ENCODE measurements around the gene BNC2. TPM values are rescaled to one million over a fixed set of nuclear protein-coding genes. Genes with fewer than 3 reads are reported as not detected.

The BNC2 gene
- total and polyA plus RNA-seq, 2 of the 13 experiments (the other 11 are each of a cell fraction or from before 2014, with no cell fraction given), result not detected

DNA sequence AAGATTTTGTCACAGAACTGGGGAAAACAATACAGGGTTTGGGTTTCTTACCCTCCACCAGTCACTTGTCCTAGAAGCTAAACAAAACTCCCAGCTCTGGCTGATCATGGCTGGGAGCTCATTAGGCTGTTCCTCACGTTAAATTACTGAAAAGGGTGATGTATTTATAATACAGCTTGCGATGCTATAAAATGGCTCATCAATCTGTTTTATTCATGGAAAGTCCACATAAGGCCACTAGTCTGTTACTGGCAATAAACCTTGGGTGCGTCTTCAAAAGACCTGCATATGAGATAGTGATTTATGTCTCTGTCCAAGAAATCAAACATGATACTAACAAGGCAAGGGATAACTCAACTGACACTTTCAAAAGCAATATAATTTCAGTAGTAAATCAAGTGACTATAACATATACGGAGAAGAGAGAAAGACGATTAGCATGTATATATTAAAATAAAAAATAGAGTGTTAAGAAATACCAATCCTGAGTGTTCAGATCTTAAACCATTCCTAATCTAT is 219.0 kb downstream of the BNC2 start:
- ChIA-PET CTCF (ENCODE audit: low intra/inter-chr PET ratio, low total read pairs) (no interaction called here), POLR2A (no interaction called here)
- in situ Hi-C loops (cut with HindIII; ENCODE audit: extremely low pct_ligation_motif_present, low pct_unique_long_range_greater_than_20kb), result no loop called here
- ATAC-seq, result no peak
- H3K36me3 ChIP-seq (replicated peaks in 1 of 2; ENCODE audit: control insufficient read depth in 1 of 2, insufficient read depth in 2 of 2, low read length in 2 of 2), result no peaks in the 10 kb centered on the region
- H3K27ac ChIP-seq (ENCODE audit: extremely low read length, insufficient read depth, low read length), result no peak overlapping the region
- no peak overlapping the region for H3K4me2 ChIP-seq (ENCODE audit: low read depth, low read length)
- H3K9me3 ChIP-seq (ENCODE audit: low read length), result no peaks in the 10 kb centered on the region
- H2AFZ ChIP-seq (ENCODE audit: low read length), result no peak overlapping the region
- peaks cover 12% of the 10 kb centered on the region; the same call in 1 of the 2 replicates for H3K4me1 ChIP-seq (ENCODE audit: insufficient read depth, low read length)
- intact Hi-C loops (cut with micrococcal nuclease; ENCODE audit: unreplicated experiment), result no loop called here
- no peak overlapping the region for H3K9ac ChIP-seq (ENCODE audit: insufficient read depth, low read depth, low read length)
- no peaks in the 10 kb centered on the region for H4K20me1 ChIP-seq (ENCODE audit: insufficient read depth, low read length)
- H3K79me2 ChIP-seq (ENCODE audit: insufficient read depth, low read length), result no peaks in the 10 kb centered on the region
- 31% methylated on average over 5 of the region's 5 CpGs for WGBS (ENCODE audit: low lambda C conversion rate)
- H3K27me3 ChIP-seq (ENCODE audit: control insufficient read depth in 1 of 2, insufficient read depth in 2 of 2, low read length in 2 of 2), result no peaks in the 10 kb centered on the region
- no TSS peak for BruUV-seq (replicated peaks)
- no peak for FAIRE-seq
- no peak overlapping the region for H3K4me3 ChIP-seq (replicated peaks in 1 of 3; ENCODE audit: insufficient read depth in 1 of 3, low read depth in 2 of 3, low read length in 3 of 3)
- DNase-seq (ENCODE audit: low spot score), result no peak
- TF ChIP-seq ZNF543 (CRISPR knock-in tag; IDR thresholded peaks at IDR 0.05) (no peak), ZNF235 (CRISPR knock-in tag; IDR thresholded peaks at IDR 0.05; ENCODE audit: borderline replicate concordance) (no peak), PHF8 (CRISPR knock-in tag; IDR thresholded peaks at IDR 0.05) (no peak)

DNA sequence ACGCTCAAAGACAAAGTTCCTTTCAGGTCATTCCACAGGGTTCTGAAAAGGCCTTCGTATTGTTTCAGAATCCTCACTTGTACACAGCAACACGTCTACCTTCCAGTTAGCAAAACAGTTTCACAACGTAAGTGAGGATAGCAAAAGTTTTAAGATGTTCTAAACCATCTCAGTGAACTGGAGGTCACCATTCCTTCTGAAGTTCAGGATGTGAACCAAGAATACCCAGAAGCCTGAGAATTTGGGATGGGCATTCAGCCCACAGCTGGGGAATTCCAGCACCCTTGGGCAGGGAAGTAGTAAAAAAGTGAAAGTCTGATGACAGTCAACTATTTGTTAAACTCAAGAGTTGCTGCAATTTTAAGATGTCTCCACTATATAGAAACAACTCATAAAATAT is 224.5 kb downstream of the BNC2 start:
- intact Hi-C loops (cut with micrococcal nuclease; ENCODE audit: unreplicated experiment) (no loop called here), in situ Hi-C loops (cut with HindIII; ENCODE audit: extremely low pct_ligation_motif_present, low pct_unique_long_range_greater_than_20kb) (no loop called here)
- ATAC-seq, result no peak
- POLR2A ChIA-PET, result no interaction called here
- Histone ChIP-seq H3K9me3 (ENCODE audit: low read length) (no peaks in the 10 kb centered on the region), H3K27ac (ENCODE audit: extremely low read length, insufficient read depth, low read length) (no peak overlapping the region), H3K79me2 (ENCODE audit: insufficient read depth, low read length) (no peaks in the 10 kb centered on the region), H2AFZ (ENCODE audit: low read length) (no peak overlapping the region), H3K36me3 (replicated peaks in 1 of 2; ENCODE audit: control insufficient read depth in 1 of 2, insufficient read depth in 2 of 2, low read length in 2 of 2) (no peaks in the 10 kb centered on the region), H4K20me1 (ENCODE audit: insufficient read depth, low read length) (no peaks in the 10 kb centered on the region), H3K9ac (ENCODE audit: insufficient read depth, low read depth, low read length) (no peak overlapping the region), H3K4me2 (ENCODE audit: low read depth, low read length) (no peak overlapping the region), H3K27me3 (ENCODE audit: control insufficient read depth in 1 of 2, insufficient read depth in 2 of 2, low read length in 2 of 2) (no peaks in the 10 kb centered on the region), H3K4me3 (replicated peaks in 1 of 3; ENCODE audit: insufficient read depth in 1 of 3, low read depth in 2 of 3, low read length in 3 of 3) (no peak overlapping the region), H3K4me1 (ENCODE audit: insufficient read depth, low read length) (no peaks in the 10 kb centered on the region)
- 10% methylated on average over 4 of the region's 4 CpGs for WGBS (ENCODE audit: low lambda C conversion rate)
- no peak for DNase-seq (ENCODE audit: low spot score)
- FAIRE-seq, result no peak
- no TSS peak for BruUV-seq (replicated peaks)
- TF ChIP-seq ZNF296 (CRISPR knock-in tag; conservative IDR thresholded peaks at IDR 0.05) (no peak), ZNF367 (CRISPR knock-in tag; IDR thresholded peaks at IDR 0.05; ENCODE audit: borderline replicate concordance) (no peak), ZBTB1 (CRISPR knock-in tag; IDR thresholded peaks at IDR 0.05; ENCODE audit: borderline replicate concordance) (no peak)
- CTCF ChIA-PET (ENCODE audit: low intra/inter-chr PET ratio, low total read pairs), result no interaction called here
